Liver (tissue), 9 donors: ENCODE measurements around the gene SLC39A3. TPM values are rescaled to one million over a fixed set of nuclear protein-coding genes. Genes with fewer than 3 reads are reported as not detected.

Source experiments
- DNase-seq: peaks from one replicate; pipeline ENCODE4 v3.0.0-alpha.2; 2017; ENCODE audit warnings: low spot score
- H3K27ac ChIP-seq, 2 donors: one replicate each; pipeline ENCODE4 v1.7.0; 2013; ENCODE audit warnings: inconsistent platforms in 2 of 2, low read length in 2 of 2, control low read depth in 1 of 2, low read depth in 1 of 2, mild to moderate bottlenecking in 1 of 2
- H3K27me3 ChIP-seq, 4 donors: one replicate each; pipeline versions ENCODE4 v1.6.1 to v1.7.0; 2013; ENCODE audit warnings: low read length in 3 of 4, inconsistent platforms in 1 of 4, mild to moderate bottlenecking in 1 of 4, moderate library complexity in 1 of 4; ENCODE audit not compliant: control insufficient read depth in 4 of 4, insufficient read depth in 4 of 4
- H3K36me3 ChIP-seq, 4 donors: one replicate each; pipeline versions ENCODE4 v1.6.1 to v1.7.0; 2013; ENCODE audit warnings: low read length in 3 of 4, mild to moderate bottlenecking in 3 of 4, low read depth in 1 of 4, moderate library complexity in 1 of 4; ENCODE audit not compliant: control insufficient read depth in 4 of 4, insufficient read depth in 3 of 4
- H3K4me1 ChIP-seq, 4 donors: one replicate each; pipeline versions ENCODE4 v1.6.1 to v1.7.0; 2013; ENCODE audit warnings: low read length in 3 of 4, mild to moderate bottlenecking in 3 of 4, moderate library complexity in 1 of 4; ENCODE audit not compliant: control insufficient read depth in 4 of 4, insufficient read depth in 4 of 4
- H3K4me3 ChIP-seq, 3 donors: one replicate each; pipeline versions ENCODE4 v1.6.1 to v1.7.0; 2013; ENCODE audit warnings: low read length in 3 of 3, control low read depth in 1 of 3, low read depth in 1 of 3, mild to moderate bottlenecking in 1 of 3
- H3K9ac ChIP-seq, 2 donors: one replicate each; pipeline ENCODE4 v1.7.0; 2013; ENCODE audit warnings: low read length in 2 of 2, mild to moderate bottlenecking in 2 of 2, moderate library complexity in 2 of 2, control low read depth in 1 of 2, low read depth in 1 of 2
- H3K9me3 ChIP-seq, 4 donors: one replicate each; pipeline versions ENCODE4 v1.6.1 to v1.7.0; 2013; ENCODE audit warnings: low read length in 3 of 4; ENCODE audit not compliant: control insufficient read depth in 4 of 4
- ATF3 ChIP-seq: IDR thresholded peaks from 2 replicates; pipeline ENCODE4 v1.6.1; 2016; ENCODE audit warnings: antibody characterized with exemption
- EGR1 ChIP-seq, 2 donors: IDR thresholded peaks; 2 replicates each; pipeline ENCODE4 v1.6.1; 2016 to 2018; ENCODE audit warnings: antibody characterized with exemption in 2 of 2, low read depth in 2 of 2
- FOXA1 ChIP-seq: IDR thresholded peaks from 2 replicates; pipeline ENCODE4 v1.6.1; 2016; ENCODE audit warnings: antibody characterized with exemption
- FOXA2 ChIP-seq: IDR thresholded peaks from 2 replicates; pipeline ENCODE4 v1.6.1; 2016; ENCODE audit warnings: antibody characterized with exemption
- GABPA ChIP-seq, 2 donors: IDR thresholded peaks in 1 of 2; conservative IDR thresholded peaks in 1 of 2; 2 replicates each; pipeline ENCODE4 v1.6.1; 2016; ENCODE audit warnings: antibody characterized with exemption in 2 of 2, mild to moderate bottlenecking in 1 of 2, moderate library complexity in 1 of 2
- HNF4A ChIP-seq, 2 donors: conservative IDR thresholded peaks; 2 replicates each; pipeline ENCODE4 v1.6.1; 2016; ENCODE audit warnings: antibody characterized with exemption in 2 of 2, mild to moderate bottlenecking in 2 of 2
- HNF4G ChIP-seq: IDR thresholded peaks from 2 replicates; pipeline ENCODE4 v1.6.1; 2016; ENCODE audit warnings: antibody characterized with exemption
- JUND ChIP-seq, 2 donors: IDR thresholded peaks; 2 replicates each; pipeline ENCODE4 v1.6.1; 2016; ENCODE audit warnings: antibody characterized with exemption in 2 of 2
- MAX ChIP-seq: IDR thresholded peaks from 2 replicates; pipeline ENCODE4 v1.6.1; 2016; ENCODE audit warnings: antibody characterized with exemption
- NR2F2 ChIP-seq: IDR thresholded peaks from 2 replicates; pipeline ENCODE4 v1.6.1; 2016; ENCODE audit warnings: antibody characterized with exemption
- RAD21 ChIP-seq, 2 donors: IDR thresholded peaks; 2 replicates each; pipeline ENCODE4 v1.6.1; 2016; ENCODE audit warnings: antibody characterized with exemption in 2 of 2, mild to moderate bottlenecking in 2 of 2
- RXRA ChIP-seq, 2 donors: IDR thresholded peaks; 2 replicates each; pipeline ENCODE4 v1.6.1; 2017 to 2018; ENCODE audit warnings: antibody characterized with exemption in 2 of 2, mild to moderate bottlenecking in 1 of 2
- SP1 ChIP-seq: IDR thresholded peaks from 2 replicates; pipeline ENCODE4 v1.6.1; 2018; ENCODE audit warnings: antibody characterized with exemption, mild to moderate bottlenecking
- TAF1 ChIP-seq: conservative IDR thresholded peaks from 2 replicates; pipeline ENCODE4 v1.6.1; 2016; ENCODE audit warnings: antibody characterized with exemption, mild to moderate bottlenecking
- YY1 ChIP-seq: IDR thresholded peaks from 2 replicates; pipeline ENCODE4 v1.6.1; 2016; ENCODE audit warnings: antibody characterized with exemption, mild to moderate bottlenecking
- WGBS: extraction: QIAGEN DNeasy Blood & Tissue Kit; methylation state at CpG from one replicate; pipeline ENCODE4 v1.1.7; 2013; 5-methylcytosine and 5-hydroxymethylcytosine counted together
- polyA plus RNA-seq, 2 donors: library from polyadenylated mRNA; stranded (reverse) in 1 of 2; unstranded in 1 of 2; fragments of 200-250 nt in 1 of 2; fragments of >200 nt in 1 of 2; fragmentation: Nextera tagmentation in 1 of 2; extraction: Ambion mirVana in 1 of 2; gene quantifications; one replicate each; pipeline versions ENCODE4 v1.2.1 to v1.2.3, GENCODE V29; 2013 to 2015
- total RNA-seq, 2 donors: library from RNA; depleted of rRNA; stranded (reverse); fragments of >200 nt; gene quantifications; one replicate each; pipeline ENCODE4 v1.2.3, GENCODE V29; 2014
- TF ChIP-seq, protein P1 (sequence below): IDR thresholded peaks from 2 replicates; pipeline ENCODE4 v1.6.1; 2016; ENCODE audit warnings: antibody characterized with exemption
- TF ChIP-seq, protein P2 (sequence below): fragments of 150-350 bp; IDR thresholded peaks from 2 replicates; pipeline ENCODE4 v1.5.1; 2017; ENCODE audit warnings: improper control_type of control experiment, low read depth, low read length; ENCODE audit not compliant: missing input control
- TF ChIP-seq, protein P3 (sequence below): IDR thresholded peaks from 2 replicates; pipeline ENCODE4 v1.6.1; 2016; ENCODE audit warnings: antibody characterized with exemption, mild to moderate bottlenecking
- donor health status: healthy.
- donor health status: healthy.
- donor health status: healthy.
- donor health status: healthy.
- donor health status: healthy.

SLC39A3 gene
- total and polyA plus RNA-seq, 4 donors: 19.8 to 29.0 (median 24.2) TPM

- no peak for TF ChIP-seq TAF1
- no peak for TF ChIP-seq FOXA2
- no peak for TF ChIP-seq HNF4A (conservative IDR thresholded peaks at IDR 0.05)
- TF ChIP-seq RXRA (IDR thresholded peaks at IDR 0.05): no peak
- TF ChIP-seq, protein P1, sequence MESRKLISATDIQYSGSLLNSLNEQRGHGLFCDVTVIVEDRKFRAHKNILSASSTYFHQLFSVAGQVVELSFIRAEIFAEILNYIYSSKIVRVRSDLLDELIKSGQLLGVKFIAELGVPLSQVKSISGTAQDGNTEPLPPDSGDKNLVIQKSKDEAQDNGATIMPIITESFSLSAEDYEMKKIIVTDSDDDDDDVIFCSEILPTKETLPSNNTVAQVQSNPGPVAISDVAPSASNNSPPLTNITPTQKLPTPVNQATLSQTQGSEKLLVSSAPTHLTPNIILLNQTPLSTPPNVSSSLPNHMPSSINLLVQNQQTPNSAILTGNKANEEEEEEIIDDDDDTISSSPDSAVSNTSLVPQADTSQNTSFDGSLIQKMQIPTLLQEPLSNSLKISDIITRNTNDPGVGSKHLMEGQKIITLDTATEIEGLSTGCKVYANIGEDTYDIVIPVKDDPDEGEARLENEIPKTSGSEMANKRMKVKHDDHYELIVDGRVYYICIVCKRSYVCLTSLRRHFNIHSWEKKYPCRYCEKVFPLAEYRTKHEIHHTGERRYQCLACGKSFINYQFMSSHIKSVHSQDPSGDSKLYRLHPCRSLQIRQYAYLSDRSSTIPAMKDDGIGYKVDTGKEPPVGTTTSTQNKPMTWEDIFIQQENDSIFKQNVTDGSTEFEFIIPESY: no peak
- no peak for TF ChIP-seq SP1
- no peak for TF ChIP-seq EGR1 (IDR thresholded peaks at IDR 0.05; ENCODE audit: low read depth in 2 of 2)
- TF ChIP-seq JUND (IDR thresholded peaks at IDR 0.05): no peak
- no peak for TF ChIP-seq MAX
- no peak for TF ChIP-seq ATF3
- no peak for TF ChIP-seq FOXA1
- no peak for TF ChIP-seq NR2F2
- TF ChIP-seq HNF4G: no peak
- no peak for TF ChIP-seq RAD21 (IDR thresholded peaks at IDR 0.05)
- TF ChIP-seq, protein P2, sequence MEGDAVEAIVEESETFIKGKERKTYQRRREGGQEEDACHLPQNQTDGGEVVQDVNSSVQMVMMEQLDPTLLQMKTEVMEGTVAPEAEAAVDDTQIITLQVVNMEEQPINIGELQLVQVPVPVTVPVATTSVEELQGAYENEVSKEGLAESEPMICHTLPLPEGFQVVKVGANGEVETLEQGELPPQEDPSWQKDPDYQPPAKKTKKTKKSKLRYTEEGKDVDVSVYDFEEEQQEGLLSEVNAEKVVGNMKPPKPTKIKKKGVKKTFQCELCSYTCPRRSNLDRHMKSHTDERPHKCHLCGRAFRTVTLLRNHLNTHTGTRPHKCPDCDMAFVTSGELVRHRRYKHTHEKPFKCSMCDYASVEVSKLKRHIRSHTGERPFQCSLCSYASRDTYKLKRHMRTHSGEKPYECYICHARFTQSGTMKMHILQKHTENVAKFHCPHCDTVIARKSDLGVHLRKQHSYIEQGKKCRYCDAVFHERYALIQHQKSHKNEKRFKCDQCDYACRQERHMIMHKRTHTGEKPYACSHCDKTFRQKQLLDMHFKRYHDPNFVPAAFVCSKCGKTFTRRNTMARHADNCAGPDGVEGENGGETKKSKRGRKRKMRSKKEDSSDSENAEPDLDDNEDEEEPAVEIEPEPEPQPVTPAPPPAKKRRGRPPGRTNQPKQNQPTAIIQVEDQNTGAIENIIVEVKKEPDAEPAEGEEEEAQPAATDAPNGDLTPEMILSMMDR: no peak
- no peak for TF ChIP-seq YY1
- TF ChIP-seq, protein P3, sequence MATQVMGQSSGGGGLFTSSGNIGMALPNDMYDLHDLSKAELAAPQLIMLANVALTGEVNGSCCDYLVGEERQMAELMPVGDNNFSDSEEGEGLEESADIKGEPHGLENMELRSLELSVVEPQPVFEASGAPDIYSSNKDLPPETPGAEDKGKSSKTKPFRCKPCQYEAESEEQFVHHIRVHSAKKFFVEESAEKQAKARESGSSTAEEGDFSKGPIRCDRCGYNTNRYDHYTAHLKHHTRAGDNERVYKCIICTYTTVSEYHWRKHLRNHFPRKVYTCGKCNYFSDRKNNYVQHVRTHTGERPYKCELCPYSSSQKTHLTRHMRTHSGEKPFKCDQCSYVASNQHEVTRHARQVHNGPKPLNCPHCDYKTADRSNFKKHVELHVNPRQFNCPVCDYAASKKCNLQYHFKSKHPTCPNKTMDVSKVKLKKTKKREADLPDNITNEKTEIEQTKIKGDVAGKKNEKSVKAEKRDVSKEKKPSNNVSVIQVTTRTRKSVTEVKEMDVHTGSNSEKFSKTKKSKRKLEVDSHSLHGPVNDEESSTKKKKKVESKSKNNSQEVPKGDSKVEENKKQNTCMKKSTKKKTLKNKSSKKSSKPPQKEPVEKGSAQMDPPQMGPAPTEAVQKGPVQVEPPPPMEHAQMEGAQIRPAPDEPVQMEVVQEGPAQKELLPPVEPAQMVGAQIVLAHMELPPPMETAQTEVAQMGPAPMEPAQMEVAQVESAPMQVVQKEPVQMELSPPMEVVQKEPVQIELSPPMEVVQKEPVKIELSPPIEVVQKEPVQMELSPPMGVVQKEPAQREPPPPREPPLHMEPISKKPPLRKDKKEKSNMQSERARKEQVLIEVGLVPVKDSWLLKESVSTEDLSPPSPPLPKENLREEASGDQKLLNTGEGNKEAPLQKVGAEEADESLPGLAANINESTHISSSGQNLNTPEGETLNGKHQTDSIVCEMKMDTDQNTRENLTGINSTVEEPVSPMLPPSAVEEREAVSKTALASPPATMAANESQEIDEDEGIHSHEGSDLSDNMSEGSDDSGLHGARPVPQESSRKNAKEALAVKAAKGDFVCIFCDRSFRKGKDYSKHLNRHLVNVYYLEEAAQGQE: no peak
- no peak for TF ChIP-seq GABPA (IDR thresholded peaks at IDR 0.05 in 1 of 2, conservative IDR thresholded peaks at IDR 0.05 in 1 of 2)
- no peaks in the 10 kb centered on the region for H3K9me3 ChIP-seq
- H3K4me1 ChIP-seq: peaks cover 2 to 7% (median 4%) of the 10 kb centered on the region in 4 donors
- no peak overlapping the region for H3K9ac ChIP-seq
- no peak for DNase-seq
- H3K27ac ChIP-seq: no peak overlapping the region
- no peaks in the 10 kb centered on the region for H3K27me3 ChIP-seq
- H3K4me3 ChIP-seq: peak overlapping the region in 2 of 3 donors; percentile 68 to 87
- no peaks in the 10 kb centered on the region for H3K36me3 ChIP-seq
- 19% methylated on average over 9 of the region's 9 CpGs for WGBS
Observed at GRCh38 chr19:2701361-2702169, 38.3 kb downstream of the SLC39A3 start.
